Activated naive CD8-positive, alpha-beta T cell (primary cell): Measurements from ENCODE around the gene PFDN1.
"Not testable (repeated sequence)": the region's sequence is repeated elsewhere in the genome, so short reads cannot be mapped to it uniquely, and the experiment has no call there.

ENCODE experiments used
- H3K27ac Mint-ChIP-seq: one replicate; pipeline ENCODE4 v1.8.0; 2021; ENCODE audit warnings: mixed read lengths
- H3K27me3 Mint-ChIP-seq: one replicate; pipeline ENCODE4 v1.8.0; 2021; ENCODE audit warnings: mixed read lengths
- H3K36me3 Mint-ChIP-seq: one replicate; pipeline ENCODE4 v1.8.0; 2021; ENCODE audit warnings: mixed read lengths
- H3K4me1 Mint-ChIP-seq: one replicate; pipeline ENCODE4 v1.8.0; 2021; ENCODE audit warnings: low read depth, mixed read lengths
- H3K4me3 Mint-ChIP-seq: one replicate; pipeline ENCODE4 v1.8.0; 2021; ENCODE audit warnings: mild to moderate bottlenecking, mixed read lengths
- H3K9me3 Mint-ChIP-seq: one replicate; pipeline ENCODE4 v1.8.0; 2021; ENCODE audit warnings: low read depth, mixed read lengths

PFDN1 gene, protein sequence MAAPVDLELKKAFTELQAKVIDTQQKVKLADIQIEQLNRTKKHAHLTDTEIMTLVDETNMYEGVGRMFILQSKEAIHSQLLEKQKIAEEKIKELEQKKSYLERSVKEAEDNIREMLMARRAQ

GRCh38 chr5:140302786-140303639, at the start of gene PFDN1:
PFDN1 (minus strand) TSS chr5:140303101; CDS start chr5:140303073, 28 bp downstream.
- H3K27me3 Mint-ChIP-seq = no peaks in the 10 kb centered on the region
- peak within 1 kb of the TSS; percentile 96 for H3K27ac Mint-ChIP-seq
- H3K36me3 Mint-ChIP-seq = peaks cover 7% of the 10 kb centered on the region
- peak within 1 kb of the TSS; percentile 96 for H3K4me3 Mint-ChIP-seq
- no peaks in the 10 kb centered on the region for H3K9me3 Mint-ChIP-seq
- peaks cover 32% of the 10 kb centered on the region for H3K4me1 Mint-ChIP-seq

- H3K27me3 Mint-ChIP-seq = peaks cover 11% of the 10 kb centered on the region
- peaks cover 11% of the 10 kb centered on the region for H3K4me1 Mint-ChIP-seq
- H3K9me3 Mint-ChIP-seq = no peaks in the 10 kb centered on the region
- H3K36me3 Mint-ChIP-seq = no peaks in the 10 kb centered on the region
- H3K27ac Mint-ChIP-seq = no peak overlapping the region
- H3K4me3 Mint-ChIP-seq = peak overlapping the region; percentile 13
These were observed 48.9 kb upstream of the PFDN1 start for GRCh38 chr5:140351609-140352334.

- no peaks in the 10 kb centered on the region for H3K36me3 Mint-ChIP-seq
- no peak overlapping the region for H3K27ac Mint-ChIP-seq
- no peaks in the 10 kb centered on the region for H3K9me3 Mint-ChIP-seq
- H3K27me3 Mint-ChIP-seq = peaks cover 11% of the 10 kb centered on the region
- H3K4me1 Mint-ChIP-seq = peaks cover 19% of the 10 kb centered on the region
- H3K4me3 Mint-ChIP-seq = no peak overlapping the region
These were observed 46.3 kb upstream of the PFDN1 start for GRCh38 chr5:140349244-140349643.

- H3K27me3 Mint-ChIP-seq = peaks cover 11% of the 10 kb centered on the region
- no peak overlapping the region for H3K4me3 Mint-ChIP-seq
- H3K4me1 Mint-ChIP-seq = peaks cover 26% of the 10 kb centered on the region
- no peaks in the 10 kb centered on the region for H3K9me3 Mint-ChIP-seq
- H3K27ac Mint-ChIP-seq = no peak overlapping the region
- no peaks in the 10 kb centered on the region for H3K36me3 Mint-ChIP-seq
These were observed 45.2 kb upstream of the PFDN1 start for GRCh38 chr5:140348104-140348503.

GRCh38 chr5:140347360-140347759, 44.5 kb upstream of the PFDN1 start:
- H3K4me3 Mint-ChIP-seq = peak overlapping the region; percentile 74
- H3K4me1 Mint-ChIP-seq = peaks cover 34% of the 10 kb centered on the region
- peaks cover 11% of the 10 kb centered on the region for H3K27me3 Mint-ChIP-seq
- no peaks in the 10 kb centered on the region for H3K9me3 Mint-ChIP-seq
- no peak overlapping the region for H3K27ac Mint-ChIP-seq
- H3K36me3 Mint-ChIP-seq = no peaks in the 10 kb centered on the region

GRCh38 chr5:140346348-140347221, 43.7 kb upstream of the PFDN1 start, which contains the start of gene HBEGF:
HBEGF (minus strand) TSS chr5:140346603; CDS start chr5:140346328, 275 bp downstream.
- Mint-ChIP-seq H3K4me3 (peak within 1 kb of the TSS; percentile 83), H3K36me3 (no peaks in the 10 kb centered on the region), H3K9me3 (no peaks in the 10 kb centered on the region), H3K4me1 (peaks cover 39% of the 10 kb centered on the region), H3K27me3 (peaks cover 8% of the 10 kb centered on the region), H3K27ac (peak within 1 kb of the TSS; percentile 18)

- H3K27me3 Mint-ChIP-seq = peaks cover 6% of the 10 kb centered on the region
- peak overlapping the region; percentile 83 for H3K4me3 Mint-ChIP-seq
- no peak overlapping the region for H3K27ac Mint-ChIP-seq
- H3K36me3 Mint-ChIP-seq = no peaks in the 10 kb centered on the region
- H3K9me3 Mint-ChIP-seq = no peaks in the 10 kb centered on the region
- H3K4me1 Mint-ChIP-seq = peaks cover 40% of the 10 kb centered on the region
These were observed 43.0 kb upstream of the PFDN1 start for GRCh38 chr5:140345919-140346347.

- H3K27ac Mint-ChIP-seq = no peak overlapping the region
- peak overlapping the region; percentile 83 for H3K4me3 Mint-ChIP-seq
- H3K36me3 Mint-ChIP-seq = no peaks in the 10 kb centered on the region
- peaks cover 42% of the 10 kb centered on the region for H3K4me1 Mint-ChIP-seq
- H3K27me3 Mint-ChIP-seq = peaks cover 5% of the 10 kb centered on the region
- H3K9me3 Mint-ChIP-seq = no peaks in the 10 kb centered on the region
These were observed 42.0 kb upstream of the PFDN1 start for GRCh38 chr5:140344683-140345423.

- H3K4me1 Mint-ChIP-seq = peaks cover 42% of the 10 kb centered on the region
- H3K9me3 Mint-ChIP-seq, H3K36me3 Mint-ChIP-seq, H3K4me3 Mint-ChIP-seq, H3K27ac Mint-ChIP-seq, H3K27me3 Mint-ChIP-seq: not testable (repeated sequence)
These were observed 40.9 kb upstream of the PFDN1 start for GRCh38 chr5:140343849-140344248.

- peaks cover 2% of the 10 kb centered on the region for H3K27me3 Mint-ChIP-seq
- H3K9me3 Mint-ChIP-seq = no peaks in the 10 kb centered on the region
- H3K27ac Mint-ChIP-seq = peak overlapping the region; percentile 78
- H3K36me3 Mint-ChIP-seq = no peaks in the 10 kb centered on the region
- peaks cover 42% of the 10 kb centered on the region for H3K4me1 Mint-ChIP-seq
- H3K4me3 Mint-ChIP-seq = peak overlapping the region; percentile 14
These were observed 40.0 kb upstream of the PFDN1 start for GRCh38 chr5:140342896-140343295.

GRCh38 chr5:140342287-140342686, 39.4 kb upstream of the PFDN1 start:
- Mint-ChIP-seq H3K27ac (peak overlapping the region; percentile 78), H3K9me3 (no peaks in the 10 kb centered on the region), H3K27me3 (peaks cover 2% of the 10 kb centered on the region), H3K4me1 (peaks cover 40% of the 10 kb centered on the region), H3K36me3 (no peaks in the 10 kb centered on the region), H3K4me3 (peak overlapping the region; percentile 60)

DNA sequence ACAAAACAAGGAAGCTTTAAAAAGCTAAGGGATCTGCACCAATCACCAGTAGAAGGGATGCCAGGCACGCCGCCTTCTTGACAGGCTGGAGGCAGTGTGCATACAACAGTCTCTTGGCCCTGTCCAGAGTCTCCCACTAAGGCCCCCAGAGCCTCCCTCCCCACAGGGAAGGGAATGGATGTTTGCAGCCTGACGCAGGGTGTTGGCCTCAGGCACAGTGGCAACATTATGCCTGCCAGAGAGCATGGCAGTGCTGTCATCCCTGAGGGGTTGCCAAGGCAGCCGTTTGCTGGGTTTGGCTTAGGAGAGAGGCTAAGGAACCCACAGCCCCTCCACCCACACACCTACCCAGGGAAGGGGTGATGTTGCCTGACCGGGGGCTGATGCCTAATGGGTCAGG, 38.7 kb upstream of the PFDN1 start:
- Mint-ChIP-seq H3K27ac (no peak overlapping the region), H3K27me3 (no peaks in the 10 kb centered on the region), H3K9me3 (no peaks in the 10 kb centered on the region), H3K4me3 (peak overlapping the region; percentile 60), H3K4me1 (peaks cover 34% of the 10 kb centered on the region), H3K36me3 (no peaks in the 10 kb centered on the region)

GRCh38 chr5:140340605-140341121, 37.8 kb upstream of the PFDN1 start:
- H3K36me3 Mint-ChIP-seq = no peaks in the 10 kb centered on the region
- H3K4me1 Mint-ChIP-seq = peaks cover 34% of the 10 kb centered on the region
- H3K27ac Mint-ChIP-seq = no peak overlapping the region
- H3K4me3 Mint-ChIP-seq = no peak overlapping the region
- no peaks in the 10 kb centered on the region for H3K9me3 Mint-ChIP-seq
- H3K27me3 Mint-ChIP-seq = no peaks in the 10 kb centered on the region
